ENCODE data around the gene TMEM185B.

Gene TMEM185B

DNA sequence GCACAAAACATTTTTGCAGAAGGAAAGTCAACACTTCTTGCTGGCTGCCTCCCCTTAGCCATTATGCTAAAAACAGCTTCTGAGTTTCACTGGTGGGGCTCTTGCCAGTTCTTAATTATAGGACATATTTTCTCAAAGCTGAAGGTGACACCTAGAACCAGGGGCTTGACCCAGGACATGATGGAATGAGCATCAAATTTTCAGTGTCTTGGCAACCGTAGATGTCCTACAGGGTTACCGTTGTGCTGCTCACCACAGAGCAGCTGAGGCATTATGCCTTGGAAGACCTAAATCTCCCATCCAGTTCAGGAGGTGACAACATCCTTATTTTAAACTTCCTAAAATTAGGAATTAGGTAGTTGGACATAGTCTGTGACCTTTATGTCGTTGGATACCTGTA, 46.7 kb downstream of the TMEM185B start:
- DNase-seq: no peak
- Histone ChIP-seq H3K27me3 (no peaks in the 10 kb centered on the region), H3K9me3 (no peaks in the 10 kb centered on the region), H3K4me1 (peaks cover 0 to 4% (median 0%) of the 10 kb centered on the region in 4 donors), H3K4me3 (no peak overlapping the region), H3K27ac (no peak overlapping the region), H3K36me3 (peaks cover 0 to 14% (median 0%) of the 10 kb centered on the region in 3 donors)
- TF ChIP-seq, protein P1, sequence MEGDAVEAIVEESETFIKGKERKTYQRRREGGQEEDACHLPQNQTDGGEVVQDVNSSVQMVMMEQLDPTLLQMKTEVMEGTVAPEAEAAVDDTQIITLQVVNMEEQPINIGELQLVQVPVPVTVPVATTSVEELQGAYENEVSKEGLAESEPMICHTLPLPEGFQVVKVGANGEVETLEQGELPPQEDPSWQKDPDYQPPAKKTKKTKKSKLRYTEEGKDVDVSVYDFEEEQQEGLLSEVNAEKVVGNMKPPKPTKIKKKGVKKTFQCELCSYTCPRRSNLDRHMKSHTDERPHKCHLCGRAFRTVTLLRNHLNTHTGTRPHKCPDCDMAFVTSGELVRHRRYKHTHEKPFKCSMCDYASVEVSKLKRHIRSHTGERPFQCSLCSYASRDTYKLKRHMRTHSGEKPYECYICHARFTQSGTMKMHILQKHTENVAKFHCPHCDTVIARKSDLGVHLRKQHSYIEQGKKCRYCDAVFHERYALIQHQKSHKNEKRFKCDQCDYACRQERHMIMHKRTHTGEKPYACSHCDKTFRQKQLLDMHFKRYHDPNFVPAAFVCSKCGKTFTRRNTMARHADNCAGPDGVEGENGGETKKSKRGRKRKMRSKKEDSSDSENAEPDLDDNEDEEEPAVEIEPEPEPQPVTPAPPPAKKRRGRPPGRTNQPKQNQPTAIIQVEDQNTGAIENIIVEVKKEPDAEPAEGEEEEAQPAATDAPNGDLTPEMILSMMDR (IDR thresholded peaks at IDR 0.05): no peak
- intact Hi-C loops (cut with DNase I; ENCODE audit: low total_unique reads): loop anchor here (10.0 kb wide), 1 partner anchor 472 kb away; no protein-coding TSS in a partner anchor

DNA sequence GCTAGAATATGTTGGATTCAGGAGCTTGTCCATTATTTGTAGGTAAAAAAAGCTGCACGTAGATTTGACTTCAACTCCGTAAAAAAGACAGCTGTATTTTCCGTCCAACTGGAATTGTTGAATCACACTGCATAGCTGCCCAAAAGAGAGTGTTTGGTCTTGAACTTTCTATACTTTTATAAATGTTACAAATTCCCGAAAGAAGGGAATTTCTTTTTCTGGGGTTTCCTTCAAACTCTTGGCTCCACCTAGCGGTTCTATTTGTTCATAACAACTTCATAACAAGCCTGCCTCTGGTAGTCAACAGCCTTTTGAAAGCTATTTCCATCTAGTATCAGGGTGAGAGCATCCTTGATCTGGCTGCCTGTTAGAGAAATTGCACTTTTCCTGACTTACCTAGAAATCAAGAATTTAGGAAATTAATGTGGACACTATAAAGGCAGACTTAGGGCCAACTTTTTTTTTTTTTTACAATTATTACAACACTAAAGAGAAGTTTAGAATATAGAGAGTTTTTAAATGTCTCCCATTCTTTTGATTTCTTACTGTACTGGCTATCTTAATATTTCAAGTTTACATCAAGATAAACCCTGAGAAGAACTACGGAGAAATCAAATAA, 48.1 kb downstream of the TMEM185B start:
- Histone ChIP-seq H3K27me3 (no peaks in the 10 kb centered on the region), H3K36me3 (peaks cover 0 to 13% (median 0%) of the 10 kb centered on the region in 3 donors), H3K4me3 (no peak overlapping the region), H3K9me3 (no peaks in the 10 kb centered on the region), H3K4me1 (peaks cover 0 to 4% (median 0%) of the 10 kb centered on the region in 4 donors), H3K27ac (peak overlapping the region in 1 of 2 donors; percentile 38)
- TF ChIP-seq, protein P1 (IDR thresholded peaks at IDR 0.05): peak; percentile 75 to 77
- intact Hi-C loops (cut with DNase I; ENCODE audit: low total_unique reads): loop anchor here (10.0 kb wide), 1 partner anchor 470 kb away; no protein-coding TSS in a partner anchor
- DNase-seq: no peak

Data from tibial artery (tissue), 4 donors.